ENCODE data around the gene STK16. TPM values are rescaled to one million over a fixed set of nuclear protein-coding genes. Genes with fewer than 3 reads are reported as not detected.

STK16 gene
- total RNA-seq, 1 donor from 2014 or later = 31.0 TPM

- TF ChIP-seq, protein P1, sequence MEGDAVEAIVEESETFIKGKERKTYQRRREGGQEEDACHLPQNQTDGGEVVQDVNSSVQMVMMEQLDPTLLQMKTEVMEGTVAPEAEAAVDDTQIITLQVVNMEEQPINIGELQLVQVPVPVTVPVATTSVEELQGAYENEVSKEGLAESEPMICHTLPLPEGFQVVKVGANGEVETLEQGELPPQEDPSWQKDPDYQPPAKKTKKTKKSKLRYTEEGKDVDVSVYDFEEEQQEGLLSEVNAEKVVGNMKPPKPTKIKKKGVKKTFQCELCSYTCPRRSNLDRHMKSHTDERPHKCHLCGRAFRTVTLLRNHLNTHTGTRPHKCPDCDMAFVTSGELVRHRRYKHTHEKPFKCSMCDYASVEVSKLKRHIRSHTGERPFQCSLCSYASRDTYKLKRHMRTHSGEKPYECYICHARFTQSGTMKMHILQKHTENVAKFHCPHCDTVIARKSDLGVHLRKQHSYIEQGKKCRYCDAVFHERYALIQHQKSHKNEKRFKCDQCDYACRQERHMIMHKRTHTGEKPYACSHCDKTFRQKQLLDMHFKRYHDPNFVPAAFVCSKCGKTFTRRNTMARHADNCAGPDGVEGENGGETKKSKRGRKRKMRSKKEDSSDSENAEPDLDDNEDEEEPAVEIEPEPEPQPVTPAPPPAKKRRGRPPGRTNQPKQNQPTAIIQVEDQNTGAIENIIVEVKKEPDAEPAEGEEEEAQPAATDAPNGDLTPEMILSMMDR (IDR thresholded peaks at IDR 0.05) = no peak
- DNase-seq (no peak), ATAC-seq (ENCODE audit: low read depth) (no peak)
- Mint-ChIP-seq H3K36me3 (ENCODE audit: low read depth) (peaks cover 37% of the 10 kb centered on the region), H3K4me1 (peaks cover 27% of the 10 kb centered on the region), H3K4me3 (no peak overlapping the region), H3K9me3 (no peaks in the 10 kb centered on the region), H3K27me3 (no peaks in the 10 kb centered on the region), H3K27ac (no peak overlapping the region)
- ChIA-PET CTCF (interaction anchor here (0.6 to 2.0 kb wide), 11 partner anchors 16 to 548 kb away, joined by 3 to 14 read pairs (median 3); partner anchors contain the start of gene NHEJ1), POLR2A (interaction anchor here (0.6 to 3.0 kb wide), 13 partner anchors 19 to 177 kb away, joined by 3 to 22 read pairs (median 6); partner anchors contain the start of genes ANKZF1, CNPPD1, DNAJB2 and DNPEP)
- intact Hi-C loops (cut with micrococcal nuclease) = loop anchor here (1.0 kb wide), 4 partner anchors 35 to 84 kb away; partner anchors contain the start of genes CNPPD1 and NHEJ1
Measured at GRCh38 chr2:219210886-219211362, 34.4 kb upstream of the STK16 start.

- H3K9me3 Mint-ChIP-seq = no peaks in the 10 kb centered on the region
- no peak overlapping the region for H3K27ac Mint-ChIP-seq
- intact Hi-C loops (cut with micrococcal nuclease) = no loop called here
- CTCF ChIA-PET = interaction anchor here (1.4 kb wide), 1 partner anchor 53 kb away, joined by 4 read pairs; no protein-coding TSS in a partner anchor
- H3K27me3 Mint-ChIP-seq = no peaks in the 10 kb centered on the region
- H3K4me1 Mint-ChIP-seq = peaks cover 20% of the 10 kb centered on the region
- TF ChIP-seq, protein P1 (IDR thresholded peaks at IDR 0.05) = no peak
- ATAC-seq (ENCODE audit: low read depth) = no peak
- no peak overlapping the region for H3K4me3 Mint-ChIP-seq
- no peak for DNase-seq
- peaks cover 36% of the 10 kb centered on the region for H3K36me3 Mint-ChIP-seq (ENCODE audit: low read depth)
- POLR2A ChIA-PET = interaction anchor here (2.2 to 3.0 kb wide), 2 partner anchors 36 to 66 kb away, joined by 21 to 22 read pairs; partner anchors contain the start of genes CNPPD1 and DNAJB2
Measured at GRCh38 chr2:219213026-219213415, 32.3 kb upstream of the STK16 start.

DNA sequence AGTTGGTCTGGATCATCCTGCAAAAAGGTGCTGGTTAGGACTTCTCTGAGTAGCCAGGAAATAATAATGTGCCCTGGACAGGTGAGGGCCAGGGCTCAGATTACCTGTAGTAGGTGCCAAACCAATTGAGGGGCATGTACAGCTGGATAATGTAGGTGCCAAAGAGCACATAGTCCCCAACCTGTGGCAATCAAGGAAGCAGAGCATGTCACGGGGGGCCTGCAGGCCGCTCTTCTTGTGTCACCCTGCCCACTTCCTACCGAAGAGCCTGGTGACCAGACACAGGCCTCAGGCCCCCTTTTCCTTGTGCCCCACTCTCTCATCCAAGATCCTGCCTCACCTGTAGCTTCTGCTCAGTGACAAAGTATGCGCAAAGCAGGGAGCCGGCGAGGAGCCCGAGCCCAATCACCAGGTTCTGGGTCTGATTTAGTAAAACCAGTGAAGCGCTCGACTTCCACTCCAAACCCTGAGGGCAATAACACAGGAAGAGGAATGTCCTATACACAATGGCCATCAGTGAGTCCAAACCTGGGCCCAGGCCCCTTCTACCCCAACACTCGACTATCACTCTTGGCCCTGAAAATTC is 31.7 kb upstream of the STK16 start:
- intact Hi-C loops (cut with micrococcal nuclease) = no loop called here
- no peak overlapping the region for H3K27ac Mint-ChIP-seq
- TF ChIP-seq, protein P1 (IDR thresholded peaks at IDR 0.05) = no peak
- H3K9me3 Mint-ChIP-seq = no peaks in the 10 kb centered on the region
- H3K4me3 Mint-ChIP-seq = no peak overlapping the region
- no peak for ATAC-seq (ENCODE audit: low read depth)
- peaks cover 18% of the 10 kb centered on the region for H3K4me1 Mint-ChIP-seq
- no peaks in the 10 kb centered on the region for H3K27me3 Mint-ChIP-seq
- no peak for DNase-seq
- ChIA-PET POLR2A (interaction anchor here (3.0 kb wide), 1 partner anchor 37 kb away, joined by 21 read pairs; the partner anchor contains the start of gene CNPPD1), CTCF (interaction anchor here (1.3 to 1.4 kb wide), 2 partner anchors 54 to 81 kb away, joined by 4 read pairs; no protein-coding TSS in a partner anchor)
- peaks cover 30% of the 10 kb centered on the region for H3K36me3 Mint-ChIP-seq (ENCODE audit: low read depth)

DNA sequence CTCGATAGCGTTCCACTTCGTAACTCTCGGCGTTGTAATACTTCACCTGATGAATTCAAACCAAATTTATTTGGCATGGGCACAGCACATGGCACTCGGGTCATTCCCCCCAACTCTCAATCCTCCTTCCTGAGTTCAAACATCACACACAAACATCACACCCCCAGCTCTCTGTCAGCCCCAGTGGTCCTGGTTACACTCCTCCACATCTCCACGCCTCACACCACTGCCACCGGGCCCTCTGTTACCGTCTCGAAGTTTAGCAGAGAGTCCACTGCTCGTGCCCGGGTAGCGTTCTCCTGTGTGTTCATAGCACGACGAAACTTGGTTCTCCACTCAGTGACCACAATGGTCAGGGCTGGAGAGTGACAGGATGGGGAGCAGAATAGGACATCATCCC is 31.1 kb upstream of the STK16 start:
- ChIA-PET POLR2A (no interaction called here), CTCF (interaction anchor here (1.3 kb wide), 1 partner anchor 81 kb away, joined by 4 read pairs; no protein-coding TSS in a partner anchor)
- TF ChIP-seq, protein P1 (IDR thresholded peaks at IDR 0.05) = no peak
- intact Hi-C loops (cut with micrococcal nuclease) = no loop called here
- H3K27ac Mint-ChIP-seq = no peak overlapping the region
- no peak for ATAC-seq (ENCODE audit: low read depth)
- H3K27me3 Mint-ChIP-seq = no peaks in the 10 kb centered on the region
- H3K36me3 Mint-ChIP-seq (ENCODE audit: low read depth) = peaks cover 27% of the 10 kb centered on the region
- peaks cover 22% of the 10 kb centered on the region for H3K4me1 Mint-ChIP-seq
- DNase-seq = no peak
- H3K4me3 Mint-ChIP-seq = no peak overlapping the region
- H3K9me3 Mint-ChIP-seq = no peaks in the 10 kb centered on the region

DNA sequence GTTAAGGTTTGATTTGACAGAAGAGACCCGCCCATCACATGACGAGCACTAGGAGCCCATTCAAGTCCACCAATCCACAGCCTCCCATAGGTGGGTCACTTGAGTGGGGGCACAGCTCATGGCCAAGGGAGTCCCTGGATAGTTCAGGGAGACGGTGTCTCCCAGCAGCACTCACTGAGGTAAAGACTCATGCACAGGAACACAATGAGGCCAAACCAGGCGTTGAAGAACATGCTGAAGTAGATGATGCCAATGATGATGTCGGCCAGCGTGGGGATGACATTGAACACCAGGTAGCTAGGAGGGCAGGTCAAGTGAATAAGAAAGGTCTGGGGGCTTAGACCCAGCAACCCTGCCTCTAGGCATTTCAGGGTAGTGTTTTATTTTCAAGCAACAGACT is 30.5 kb upstream of the STK16 start:
- no peaks in the 10 kb centered on the region for H3K9me3 Mint-ChIP-seq
- ATAC-seq (ENCODE audit: low read depth) = no peak
- peaks cover 28% of the 10 kb centered on the region for H3K4me1 Mint-ChIP-seq
- no peak for DNase-seq
- H3K36me3 Mint-ChIP-seq (ENCODE audit: low read depth) = peaks cover 25% of the 10 kb centered on the region
- intact Hi-C loops (cut with micrococcal nuclease) = no loop called here
- TF ChIP-seq, protein P1 (IDR thresholded peaks at IDR 0.05) = no peak
- no peak overlapping the region for H3K4me3 Mint-ChIP-seq
- H3K27me3 Mint-ChIP-seq = no peaks in the 10 kb centered on the region
- POLR2A ChIA-PET = interaction anchor here (1.0 to 1.3 kb wide), 2 partner anchors 15 to 30 kb away, joined by 3 read pairs; partner anchors contain the start of genes ANKZF1, ATG9A, GLB1L and STK16
- no peak overlapping the region for H3K27ac Mint-ChIP-seq
- CTCF ChIA-PET = interaction anchor here (1.0 to 1.3 kb wide), 2 partner anchors 45 to 80 kb away, joined by 3 to 4 read pairs; partner anchors contain the start of gene SLC23A3
